Mesothelial cell of epicardium (in vitro differentiated cells): Measurements from ENCODE around the gene IGF2BP1. TPM values are rescaled to one million over a fixed set of nuclear protein-coding genes. Genes with fewer than 3 reads are reported as not detected.

Source experiments
- DNase-seq, 2 experiments: peaks; one replicate each; pipeline ENCODE4 v3.0.0; 2021; ENCODE audit warnings: low spot score in 2 of 2; ENCODE audit not compliant: unreplicated experiment in 2 of 2
- H3K27ac Mint-ChIP-seq: 2 replicates; pipeline ENCODE4 v1.8.0; 2021; ENCODE audit warnings: mixed read lengths
- H3K27me3 Mint-ChIP-seq: 2 replicates; pipeline ENCODE4 v1.8.0; 2021; ENCODE audit warnings: low read depth, mixed read lengths
- H3K36me3 Mint-ChIP-seq: 2 replicates; pipeline ENCODE4 v1.8.0; 2021; ENCODE audit warnings: mixed read lengths
- H3K4me1 Mint-ChIP-seq: 2 replicates; pipeline ENCODE4 v1.8.0; 2021; ENCODE audit warnings: mixed read lengths
- H3K4me3 Mint-ChIP-seq: 2 replicates; pipeline ENCODE4 v1.8.0; 2021; ENCODE audit warnings: mild to moderate bottlenecking, moderate library complexity, mixed read lengths
- H3K9me3 Mint-ChIP-seq: 2 replicates; pipeline ENCODE4 v1.8.0; 2021; ENCODE audit warnings: mixed read lengths
- CTCF ChIP-seq: fragments of 200-600 bp; sonication (generic); IDR thresholded peaks from one replicate; pipeline ENCODE4 v1.5.0; 2021; ENCODE audit warnings: antibody characterized with exemption; ENCODE audit not compliant: unreplicated experiment
- total RNA-seq: library from RNA; stranded (reverse); gene quantifications from 3 replicates; pipeline ENCODE4 v1.2.1, GENCODE V29; 2021

IGF2BP1 gene
- total RNA-seq, 1 donor from 2014 or later, result 227 TPM

DNA sequence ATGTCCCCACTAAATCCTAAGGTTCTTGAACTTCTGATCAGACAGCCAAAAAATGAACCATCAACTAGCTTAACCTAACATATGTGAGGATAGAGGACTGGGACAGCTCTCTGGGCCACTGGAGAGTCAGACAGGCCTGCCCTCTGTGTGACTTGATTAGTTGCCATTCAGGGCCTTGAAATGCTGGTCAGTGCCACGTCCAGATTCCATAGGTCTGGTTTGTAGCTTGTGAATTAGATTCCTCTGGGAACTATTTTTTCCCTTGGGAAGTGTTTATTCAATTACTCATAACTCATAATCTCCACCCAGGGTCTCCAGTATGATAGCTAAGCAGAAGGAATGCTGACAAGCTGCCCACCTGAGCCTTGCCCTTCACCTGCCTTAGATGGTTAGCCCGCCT lies 48.2 kb downstream of the IGF2BP1 start:
- H3K4me3 Mint-ChIP-seq, result no peak overlapping the region
- H3K27me3 Mint-ChIP-seq, result no peaks in the 10 kb centered on the region
- DNase-seq, result no peak
- no peak overlapping the region for H3K27ac Mint-ChIP-seq
- no peak for TF ChIP-seq CTCF
- H3K4me1 Mint-ChIP-seq, result no peaks in the 10 kb centered on the region
- H3K9me3 Mint-ChIP-seq, result no peaks in the 10 kb centered on the region
- H3K36me3 Mint-ChIP-seq, result peaks cover 53% of the 10 kb centered on the region

GRCh38 chr17:49046912-49047311 lies 49.7 kb downstream of the IGF2BP1 start:
- no peak overlapping the region for H3K4me3 Mint-ChIP-seq
- H3K36me3 Mint-ChIP-seq, result peaks cover 53% of the 10 kb centered on the region
- no peak for TF ChIP-seq CTCF
- no peaks in the 10 kb centered on the region for H3K4me1 Mint-ChIP-seq
- H3K27ac Mint-ChIP-seq, result no peak overlapping the region
- no peaks in the 10 kb centered on the region for H3K27me3 Mint-ChIP-seq
- no peaks in the 10 kb centered on the region for H3K9me3 Mint-ChIP-seq
- DNase-seq, result no peak

- DNase-seq, result no peak
- no peak for TF ChIP-seq CTCF
- Mint-ChIP-seq H3K4me1 (no peaks in the 10 kb centered on the region), H3K36me3 (peaks cover 53% of the 10 kb centered on the region), H3K4me3 (no peak overlapping the region), H3K9me3 (no peaks in the 10 kb centered on the region), H3K27ac (no peak overlapping the region), H3K27me3 (no peaks in the 10 kb centered on the region)
Measured at GRCh38 chr17:49049265-49049664, 52.1 kb downstream of the IGF2BP1 start.

- Mint-ChIP-seq H3K36me3 (peaks cover 42% of the 10 kb centered on the region), H3K27me3 (no peaks in the 10 kb centered on the region)
Measured at GRCh38 chr17:49050611-49051010, 53.4 kb downstream of the IGF2BP1 start.

GRCh38 chr17:49051269-49051668 lies 54.1 kb downstream of the IGF2BP1 start:
- H3K4me3 Mint-ChIP-seq, result no peak overlapping the region
- DNase-seq, result no peak
- no peak overlapping the region for H3K27ac Mint-ChIP-seq
- TF ChIP-seq CTCF, result no peak
- H3K36me3 Mint-ChIP-seq, result peaks cover 45% of the 10 kb centered on the region
- no peaks in the 10 kb centered on the region for H3K4me1 Mint-ChIP-seq
- no peaks in the 10 kb centered on the region for H3K27me3 Mint-ChIP-seq
- no peaks in the 10 kb centered on the region for H3K9me3 Mint-ChIP-seq

More at GRCh38 chr17:49050611-49051010, 53.4 kb downstream of the IGF2BP1 start:
- H3K4me3 Mint-ChIP-seq, result no peak overlapping the region
- no peak for DNase-seq
- no peaks in the 10 kb centered on the region for H3K9me3 Mint-ChIP-seq
- no peak overlapping the region for H3K27ac Mint-ChIP-seq
- H3K4me1 Mint-ChIP-seq, result no peaks in the 10 kb centered on the region
- TF ChIP-seq CTCF, result no peak
